PC-9 (cell line): ENCODE measurements around the gene CRB3. TPM values are rescaled to one million over a fixed set of nuclear protein-coding genes. Genes with fewer than 3 reads are reported as not detected.

Source experiments
- BruUV-seq: library from RNA; stranded (reverse); fragments of 400-500 nt; replicated peaks from 2 replicates; lab custom pipeline; 2021; lab: Mats Ljungman, UMichigan
- CTCF ChIA-PET: fragments of 300-600 bp; sonication (Branson Sonifier 250); formaldehyde crosslinking; loops from one replicate; lab custom pipeline; 2022; ENCODE audit warnings: antibody characterized with exemption; lab: Charles Lee
- POLR2A ChIA-PET: fragments of 300-600 bp; sonication (Branson Sonifier 250); formaldehyde crosslinking; loops from one replicate; lab custom pipeline; 2022; ENCODE audit warnings: antibody characterized with exemption; ENCODE audit not compliant: unreplicated experiment; lab: Charles Lee
- DNase-seq, 2 experiments: peaks; one replicate each; pipeline versions ENCODE4 v3.0.0 to v3.0.0-alpha.2; 2015 to 2022; ENCODE audit warnings: mixed read lengths in 1 of 2
- H2AFZ ChIP-seq: fragments of 200-600 bp; sonication (generic); 2 replicates; pipeline ENCODE4 v1.8.1; 2017; ENCODE audit warnings: antibody characterized with exemption
- H3F3A ChIP-seq: fragments of 200-600 bp; sonication (generic); 2 replicates; pipeline ENCODE4 v1.8.1; 2017; ENCODE audit warnings: antibody characterized with exemption, mild to moderate bottlenecking, low read depth; ENCODE audit not compliant: insufficient read depth
- H3K27ac ChIP-seq: fragments of 200-600 bp; sonication (generic); 2 replicates; pipeline ENCODE4 v1.6.1; 2016; ENCODE audit warnings: mixed run types
- H3K27me3 ChIP-seq: fragments of 200-600 bp; sonication (generic); 2 replicates; pipeline ENCODE4 v1.6.1; 2016; ENCODE audit warnings: low read depth, mixed run types; ENCODE audit not compliant: insufficient read depth
- H3K36me3 ChIP-seq: fragments of 200-600 bp; sonication (generic); 2 replicates; pipeline ENCODE4 v1.6.1; 2016; ENCODE audit warnings: low read depth, mixed run types
- H3K4me1 ChIP-seq: fragments of 200-600 bp; sonication (generic); replicated peaks from 2 replicates; pipeline ENCODE4 v1.6.1; 2016; ENCODE audit warnings: mixed run types; ENCODE audit not compliant: insufficient read depth
- H3K4me2 ChIP-seq: fragments of 200-600 bp; sonication (generic); 2 replicates; pipeline ENCODE4 v1.6.1; 2017; ENCODE audit warnings: mixed run types
- H3K4me3 ChIP-seq: fragments of 200-600 bp; sonication (generic); 2 replicates; pipeline ENCODE4 v1.6.1; 2016; ENCODE audit warnings: mixed run types
- H3K79me2 ChIP-seq: fragments of 200-600 bp; sonication (generic); 2 replicates; pipeline ENCODE4 v1.6.1; 2017; ENCODE audit warnings: low read depth, mixed run types
- H3K9me2 ChIP-seq: fragments of 200-600 bp; sonication (generic); 2 replicates; pipeline ENCODE4 v1.8.1; 2017; ENCODE audit warnings: mild to moderate bottlenecking; ENCODE audit not compliant: insufficient read depth
- H3K9me3 ChIP-seq: fragments of 200-600 bp; sonication (generic); 2 replicates; pipeline ENCODE4 v1.8.1; 2016; ENCODE audit warnings: low read depth; ENCODE audit not compliant: insufficient read depth
- H4K20me1 ChIP-seq: fragments of 200-600 bp; sonication (generic); 2 replicates; pipeline ENCODE4 v1.8.1; 2017; ENCODE audit not compliant: insufficient read depth
- EZH2 ChIP-seq: fragments of 200-600 bp; sonication (generic); IDR thresholded peaks from 2 replicates; pipeline ENCODE4 v1.8.0; 2017; ENCODE audit warnings: antibody characterized with exemption, low read depth
- intact Hi-C: fragments of 100-400 bp; cut with micrococcal nuclease; formaldehyde crosslinking; loops from one replicate; pipeline ENCODE4 v1.10.0; 2022; ENCODE audit not compliant: unreplicated experiment
- total RNA-seq: library from RNA; stranded (reverse); gene quantifications from 2 replicates; pipeline ENCODE4 v1.2.3, GENCODE V29; 2021
- TF ChIP-seq, protein P1 (sequence below): fragments of 200-600 bp; sonication (generic); conservative IDR thresholded peaks from 2 replicates; pipeline ENCODE4 v1.6.1; 2017; ENCODE audit warnings: mixed run types, antibody characterized with exemption, mild to moderate bottlenecking, moderate library complexity

The CRB3 gene
- total RNA-seq, 1 experiment from 2014 or later: 40.6 TPM

DNA sequence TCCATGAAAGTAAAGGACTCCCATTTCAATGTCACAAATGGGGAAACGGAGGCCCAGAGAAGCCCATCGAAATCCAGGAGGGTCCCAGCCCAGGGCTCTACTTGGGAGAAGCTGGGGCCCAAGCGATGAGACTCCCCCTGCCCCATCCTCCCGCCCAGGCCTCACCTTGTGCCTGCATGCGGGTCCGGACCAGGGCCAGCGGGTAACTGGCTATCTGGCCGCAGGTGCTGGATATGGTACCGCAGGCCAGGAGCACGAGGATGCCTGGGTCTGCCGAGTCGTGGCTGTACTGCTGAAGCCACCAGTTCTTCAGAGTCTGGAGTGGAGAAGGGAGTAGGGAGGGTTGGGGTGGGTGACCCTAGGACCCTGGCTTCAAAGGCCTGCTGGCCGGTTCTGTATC is 20.1 kb upstream of the CRB3 start:
- no peak for DNase-seq
- TF ChIP-seq, protein P1, sequence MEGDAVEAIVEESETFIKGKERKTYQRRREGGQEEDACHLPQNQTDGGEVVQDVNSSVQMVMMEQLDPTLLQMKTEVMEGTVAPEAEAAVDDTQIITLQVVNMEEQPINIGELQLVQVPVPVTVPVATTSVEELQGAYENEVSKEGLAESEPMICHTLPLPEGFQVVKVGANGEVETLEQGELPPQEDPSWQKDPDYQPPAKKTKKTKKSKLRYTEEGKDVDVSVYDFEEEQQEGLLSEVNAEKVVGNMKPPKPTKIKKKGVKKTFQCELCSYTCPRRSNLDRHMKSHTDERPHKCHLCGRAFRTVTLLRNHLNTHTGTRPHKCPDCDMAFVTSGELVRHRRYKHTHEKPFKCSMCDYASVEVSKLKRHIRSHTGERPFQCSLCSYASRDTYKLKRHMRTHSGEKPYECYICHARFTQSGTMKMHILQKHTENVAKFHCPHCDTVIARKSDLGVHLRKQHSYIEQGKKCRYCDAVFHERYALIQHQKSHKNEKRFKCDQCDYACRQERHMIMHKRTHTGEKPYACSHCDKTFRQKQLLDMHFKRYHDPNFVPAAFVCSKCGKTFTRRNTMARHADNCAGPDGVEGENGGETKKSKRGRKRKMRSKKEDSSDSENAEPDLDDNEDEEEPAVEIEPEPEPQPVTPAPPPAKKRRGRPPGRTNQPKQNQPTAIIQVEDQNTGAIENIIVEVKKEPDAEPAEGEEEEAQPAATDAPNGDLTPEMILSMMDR: no peak
- no peak for TF ChIP-seq EZH2
- H3F3A ChIP-seq: no peaks in the 10 kb centered on the region
- no peak overlapping the region for H3K4me2 ChIP-seq
- no peaks in the 10 kb centered on the region for H3K79me2 ChIP-seq
- intact Hi-C loops: no loop called here
- no peaks in the 10 kb centered on the region for H3K9me2 ChIP-seq
- no TSS peak for BruUV-seq
- H4K20me1 ChIP-seq: no peaks in the 10 kb centered on the region
- no peak overlapping the region for H2AFZ ChIP-seq
- H3K4me3 ChIP-seq: no peak overlapping the region
- H3K9me3 ChIP-seq: no peaks in the 10 kb centered on the region
- no peak overlapping the region for H3K27ac ChIP-seq
- H3K27me3 ChIP-seq: no peaks in the 10 kb centered on the region
- H3K4me1 ChIP-seq: no peaks in the 10 kb centered on the region
- ChIA-PET POLR2A (no interaction called here), CTCF (no interaction called here)
- no peaks in the 10 kb centered on the region for H3K36me3 ChIP-seq

GRCh38 chr19:6446452-6446851 is 17.6 kb upstream of the CRB3 start:
- Histone ChIP-seq H3K9me2 (no peaks in the 10 kb centered on the region), H3K36me3 (no peaks in the 10 kb centered on the region), H3K27ac (no peak overlapping the region), H3K27me3 (no peaks in the 10 kb centered on the region), H4K20me1 (no peaks in the 10 kb centered on the region), H3K79me2 (no peaks in the 10 kb centered on the region), H3K4me2 (no peak overlapping the region), H3K4me1 (no peaks in the 10 kb centered on the region), H3K9me3 (no peaks in the 10 kb centered on the region), H2AFZ (no peak overlapping the region), H3K4me3 (no peak overlapping the region), H3F3A (no peaks in the 10 kb centered on the region)
- no peak for TF ChIP-seq EZH2
- TF ChIP-seq, protein P1: no peak
- DNase-seq: no peak
- intact Hi-C loops: no loop called here
- ChIA-PET POLR2A (no interaction called here), CTCF (no interaction called here)
- no TSS peak for BruUV-seq

- Histone ChIP-seq H3K9me2 (no peaks in the 10 kb centered on the region), H3K27ac (no peak overlapping the region), H3K27me3 (no peaks in the 10 kb centered on the region), H4K20me1 (no peaks in the 10 kb centered on the region), H2AFZ (no peak overlapping the region), H3K79me2 (no peaks in the 10 kb centered on the region), H3K4me3 (no peak overlapping the region), H3K36me3 (no peaks in the 10 kb centered on the region), H3K4me2 (no peak overlapping the region), H3K4me1 (no peaks in the 10 kb centered on the region), H3K9me3 (no peaks in the 10 kb centered on the region), H3F3A (no peaks in the 10 kb centered on the region)
- ChIA-PET POLR2A (no interaction called here), CTCF (no interaction called here)
- intact Hi-C loops: no loop called here
- TF ChIP-seq, protein P1: no peak
- no peak for TF ChIP-seq EZH2
- BruUV-seq: no TSS peak
- DNase-seq: no peak
Observed at GRCh38 chr19:6448045-6448444, 16.0 kb upstream of the CRB3 start.
